Measurements from ENCODE around the gene ST14. TPM values are rescaled to one million over a fixed set of nuclear protein-coding genes. Genes with fewer than 3 reads are reported as not detected.
"Not testable (repeated sequence)": the region's sequence is repeated elsewhere in the genome, so short reads cannot be mapped to it uniquely, and the experiment has no call there.

ST14 gene
- total and polyA plus RNA-seq, 4 donors: 24.3 to 81.1 (median 54.1) TPM

DNA sequence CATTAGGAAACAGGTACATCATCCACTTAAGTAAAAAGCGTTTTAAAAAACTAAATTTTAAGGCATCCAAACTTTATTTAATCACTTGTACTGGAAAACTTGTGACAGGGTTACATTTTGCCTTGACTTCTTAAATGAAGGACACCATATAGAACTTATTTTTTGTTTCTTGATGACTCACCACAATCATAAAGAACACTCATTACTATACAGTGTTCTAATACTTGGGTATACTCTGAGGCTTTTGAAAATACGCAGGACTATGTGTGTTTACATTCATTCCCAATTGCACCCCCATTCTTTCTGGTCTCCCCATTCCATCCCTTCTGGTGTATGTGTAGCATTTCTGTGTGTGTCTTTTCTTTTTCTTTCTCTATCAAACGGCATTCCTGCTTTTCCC lies 85.3 kb downstream of the ST14 start:
- no peak overlapping the region for H3K4me3 ChIP-seq
- 94 to 95% methylated on average over 3 of the region's 3 CpGs for WGBS, 2 donors
- no peaks in the 10 kb centered on the region for H3K27me3 ChIP-seq (ENCODE audit: control insufficient read depth in 3 of 3, insufficient read depth in 3 of 3, low read length in 2 of 3)
- no peak overlapping the region for H3K9ac ChIP-seq (ENCODE audit: insufficient read depth in 1 of 2, low read length in 2 of 2)
- no peaks in the 10 kb centered on the region for H3K36me3 ChIP-seq (ENCODE audit: control insufficient read depth in 4 of 4, insufficient read depth in 4 of 4, low read length in 4 of 4)
- DNase-seq: no peak
- no peaks in the 10 kb centered on the region for H3K9me3 ChIP-seq (ENCODE audit: control insufficient read depth in 4 of 4, insufficient read depth in 3 of 4, low read length in 3 of 4)
- ATAC-seq (ENCODE audit: insufficient read depth, low FRiP score): no peak
- no peak overlapping the region for H3K27ac ChIP-seq (ENCODE audit: low read depth in 1 of 2, low read length in 1 of 2)
- H3K4me1 ChIP-seq (ENCODE audit: control insufficient read depth in 5 of 5, insufficient read depth in 5 of 5, low read length in 5 of 5): peaks cover 0 to 22% (median 0%) of the 10 kb centered on the region in 5 donors
- TF ChIP-seq, protein P1, sequence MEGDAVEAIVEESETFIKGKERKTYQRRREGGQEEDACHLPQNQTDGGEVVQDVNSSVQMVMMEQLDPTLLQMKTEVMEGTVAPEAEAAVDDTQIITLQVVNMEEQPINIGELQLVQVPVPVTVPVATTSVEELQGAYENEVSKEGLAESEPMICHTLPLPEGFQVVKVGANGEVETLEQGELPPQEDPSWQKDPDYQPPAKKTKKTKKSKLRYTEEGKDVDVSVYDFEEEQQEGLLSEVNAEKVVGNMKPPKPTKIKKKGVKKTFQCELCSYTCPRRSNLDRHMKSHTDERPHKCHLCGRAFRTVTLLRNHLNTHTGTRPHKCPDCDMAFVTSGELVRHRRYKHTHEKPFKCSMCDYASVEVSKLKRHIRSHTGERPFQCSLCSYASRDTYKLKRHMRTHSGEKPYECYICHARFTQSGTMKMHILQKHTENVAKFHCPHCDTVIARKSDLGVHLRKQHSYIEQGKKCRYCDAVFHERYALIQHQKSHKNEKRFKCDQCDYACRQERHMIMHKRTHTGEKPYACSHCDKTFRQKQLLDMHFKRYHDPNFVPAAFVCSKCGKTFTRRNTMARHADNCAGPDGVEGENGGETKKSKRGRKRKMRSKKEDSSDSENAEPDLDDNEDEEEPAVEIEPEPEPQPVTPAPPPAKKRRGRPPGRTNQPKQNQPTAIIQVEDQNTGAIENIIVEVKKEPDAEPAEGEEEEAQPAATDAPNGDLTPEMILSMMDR (IDR thresholded peaks at IDR 0.05; ENCODE audit: control extremely low read depth, extremely low read depth): no peak

DNA sequence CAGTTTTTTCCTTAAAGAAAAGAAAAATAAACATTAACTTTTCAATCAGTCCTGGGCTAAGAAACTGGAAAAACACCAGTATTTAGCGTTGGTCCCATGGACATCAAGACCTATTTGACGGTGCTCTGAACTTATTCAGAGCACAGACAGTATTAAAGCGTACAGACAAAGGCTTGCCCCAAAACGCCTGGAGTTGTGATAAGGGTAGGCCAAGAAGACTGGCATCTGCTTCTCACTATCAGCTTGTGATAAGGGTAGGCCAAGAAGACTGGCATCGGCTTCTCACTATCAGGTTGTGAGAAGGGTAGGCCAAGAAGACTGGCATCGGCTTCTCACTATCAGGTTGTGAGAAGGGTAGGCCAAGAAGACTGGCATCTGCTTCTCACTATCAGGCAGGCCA lies 85.8 kb downstream of the ST14 start:
- DNase-seq; H3K4me3 ChIP-seq; H3K36me3 ChIP-seq (ENCODE audit: control insufficient read depth in 4 of 4, insufficient read depth in 4 of 4, low read length in 4 of 4); H3K27me3 ChIP-seq (ENCODE audit: control insufficient read depth in 3 of 3, insufficient read depth in 3 of 3, low read length in 2 of 3); H3K9me3 ChIP-seq (ENCODE audit: control insufficient read depth in 4 of 4, insufficient read depth in 3 of 4, low read length in 3 of 4); H3K27ac ChIP-seq (ENCODE audit: low read depth in 1 of 2, low read length in 1 of 2); ATAC-seq (ENCODE audit: insufficient read depth, low FRiP score); H3K9ac ChIP-seq (ENCODE audit: insufficient read depth in 1 of 2, low read length in 2 of 2): not testable (repeated sequence)
- WGBS, 2 donors: 91 to 97% methylated on average over 6 of the region's 6 CpGs
- peaks cover 0 to 22% (median 0%) of the 10 kb centered on the region in 5 donors for H3K4me1 ChIP-seq (ENCODE audit: control insufficient read depth in 5 of 5, insufficient read depth in 5 of 5, low read length in 5 of 5)

DNA sequence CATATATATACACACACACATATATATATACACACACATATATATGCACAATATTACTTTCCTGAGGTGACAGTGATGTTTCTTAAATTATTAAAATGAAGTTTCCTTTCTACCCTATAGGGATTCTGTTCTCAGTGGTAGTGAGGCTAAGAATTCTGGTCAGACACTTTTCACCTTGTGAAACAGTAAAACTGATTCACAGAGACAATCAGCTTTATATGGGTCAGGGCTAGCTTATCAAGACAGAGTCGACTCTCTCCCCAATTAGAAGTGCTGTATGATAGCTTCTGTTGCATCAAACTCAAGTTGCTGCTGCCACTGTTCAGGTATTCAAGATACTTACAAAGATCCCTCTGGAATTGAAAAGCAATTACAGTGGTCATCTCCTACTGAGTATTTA lies 86.7 kb downstream of the ST14 start:
- 75 to 78% methylated on average over 1 of the region's 1 CpG for WGBS, 2 donors
- Histone ChIP-seq H3K9ac (ENCODE audit: insufficient read depth in 1 of 2, low read length in 2 of 2) (no peak overlapping the region), H3K4me3 (no peak overlapping the region), H3K27me3 (ENCODE audit: control insufficient read depth in 3 of 3, insufficient read depth in 3 of 3, low read length in 2 of 3) (no peaks in the 10 kb centered on the region), H3K4me1 (ENCODE audit: control insufficient read depth in 5 of 5, insufficient read depth in 5 of 5, low read length in 5 of 5) (peaks cover 0 to 22% (median 0%) of the 10 kb centered on the region in 5 donors), H3K27ac (ENCODE audit: low read depth in 1 of 2, low read length in 1 of 2) (no peak overlapping the region), H3K9me3 (ENCODE audit: control insufficient read depth in 4 of 4, insufficient read depth in 3 of 4, low read length in 3 of 4) (no peaks in the 10 kb centered on the region), H3K36me3 (ENCODE audit: control insufficient read depth in 4 of 4, insufficient read depth in 4 of 4, low read length in 4 of 4) (no peaks in the 10 kb centered on the region)
- TF ChIP-seq, protein P1 (IDR thresholded peaks at IDR 0.05; ENCODE audit: control extremely low read depth, extremely low read depth): no peak
- ATAC-seq (ENCODE audit: insufficient read depth, low FRiP score) (no peak), DNase-seq (no peak)

DNA sequence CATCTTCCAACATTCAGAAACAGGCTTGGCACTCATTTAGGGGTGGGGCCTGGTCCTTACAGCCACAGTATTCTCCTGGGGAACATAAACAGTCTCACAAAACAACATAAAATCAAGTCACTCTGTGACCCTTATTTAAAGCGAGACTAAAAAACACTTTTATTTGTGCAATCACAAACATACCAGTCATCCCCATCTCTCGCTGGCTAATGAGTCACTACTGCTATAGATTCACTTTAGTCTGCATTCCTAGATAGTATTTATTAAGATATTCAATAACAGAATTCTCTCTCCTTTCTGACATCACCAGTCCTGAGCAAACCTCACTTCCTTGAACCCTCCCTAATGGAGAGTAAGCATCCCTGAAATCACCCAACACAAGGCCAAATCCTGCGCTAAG lies 87.2 kb downstream of the ST14 start:
- peaks cover 0 to 22% (median 0%) of the 10 kb centered on the region in 5 donors for H3K4me1 ChIP-seq (ENCODE audit: control insufficient read depth in 5 of 5, insufficient read depth in 5 of 5, low read length in 5 of 5)
- no peaks in the 10 kb centered on the region for H3K9me3 ChIP-seq (ENCODE audit: control insufficient read depth in 4 of 4, insufficient read depth in 3 of 4, low read length in 3 of 4)
- no peaks in the 10 kb centered on the region for H3K36me3 ChIP-seq (ENCODE audit: control insufficient read depth in 4 of 4, insufficient read depth in 4 of 4, low read length in 4 of 4)
- H3K27me3 ChIP-seq (ENCODE audit: control insufficient read depth in 3 of 3, insufficient read depth in 3 of 3, low read length in 2 of 3): no peaks in the 10 kb centered on the region
- no peak overlapping the region for H3K27ac ChIP-seq (ENCODE audit: low read depth in 1 of 2, low read length in 1 of 2)
- H3K9ac ChIP-seq (ENCODE audit: insufficient read depth in 1 of 2, low read length in 2 of 2): no peak overlapping the region
- WGBS, 2 donors: 90 to 93% methylated on average over 3 of the region's 3 CpGs
- ATAC-seq (ENCODE audit: insufficient read depth, low FRiP score) (no peak), DNase-seq (no peak)
- TF ChIP-seq, protein P1 (IDR thresholded peaks at IDR 0.05; ENCODE audit: control extremely low read depth, extremely low read depth): no peak
- no peak overlapping the region for H3K4me3 ChIP-seq

All from lung (tissue), 12 donors.